ENCODE data around the gene SGCG.
"Not testable (repeated sequence)": the region's sequence is repeated elsewhere in the genome, so short reads cannot be mapped to it uniquely, and the experiment has no call there.

Gene SGCG

DNA sequence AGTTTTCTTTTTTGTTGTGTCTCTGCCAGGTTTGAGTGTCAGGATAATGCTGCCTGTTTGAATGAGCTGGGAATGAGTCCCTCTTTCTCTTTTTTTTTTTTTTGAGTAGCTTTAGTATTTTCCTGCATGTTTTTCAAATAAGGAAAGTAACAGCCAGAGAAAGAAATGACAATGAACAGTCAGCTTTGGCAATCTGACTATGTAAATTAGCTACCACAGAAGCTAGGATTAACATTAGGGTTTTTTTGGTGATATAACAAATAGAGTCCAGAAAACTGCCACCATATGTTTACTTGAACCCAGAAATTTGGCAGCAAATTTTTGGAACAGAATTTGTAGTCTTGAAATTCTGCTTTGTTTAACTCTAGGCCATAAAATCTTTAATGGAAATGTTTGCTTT, 50.5 kb downstream of the SGCG start:
- FAIRE-seq, result no peak

DNA sequence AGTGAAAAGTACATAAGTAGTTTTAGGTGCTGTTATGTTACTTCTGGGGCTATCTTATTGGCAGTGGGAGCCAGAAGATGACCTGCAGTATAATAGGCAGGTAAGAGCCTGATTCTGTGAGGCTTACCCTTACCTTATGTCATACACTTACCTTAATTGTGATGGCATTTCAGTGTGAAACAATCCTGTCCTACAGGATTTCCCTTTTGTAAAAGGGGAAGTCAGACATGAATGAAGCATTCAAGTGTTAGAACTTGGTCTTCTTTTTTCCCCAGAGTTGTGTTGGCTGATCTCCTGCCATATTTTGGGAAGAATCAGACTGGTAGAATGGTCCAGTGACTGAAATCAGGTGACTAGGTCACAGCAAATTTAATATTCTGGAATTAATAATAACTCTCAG, 55.2 kb downstream of the SGCG start:
- no peak for FAIRE-seq

DNA sequence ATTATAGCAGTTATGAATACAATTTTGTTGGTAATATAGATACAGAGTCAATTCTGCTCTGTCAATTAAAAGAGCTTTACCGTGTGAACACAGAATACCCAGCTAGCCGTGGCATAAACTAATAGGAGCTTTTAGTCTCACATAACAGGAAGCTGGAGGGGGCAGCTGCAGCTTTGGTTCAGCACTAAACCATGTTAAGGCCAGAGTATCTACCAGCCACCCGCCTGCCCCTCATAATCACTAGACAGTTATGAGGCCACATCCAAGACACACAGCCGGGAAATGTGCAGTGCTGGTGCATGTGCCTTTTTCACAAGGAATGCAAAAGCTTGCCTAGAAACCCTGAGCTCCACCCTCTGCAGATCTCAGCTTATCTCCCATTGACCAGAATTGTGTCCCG, 62.3 kb downstream of the SGCG start:
- FAIRE-seq, result no peak

DNA sequence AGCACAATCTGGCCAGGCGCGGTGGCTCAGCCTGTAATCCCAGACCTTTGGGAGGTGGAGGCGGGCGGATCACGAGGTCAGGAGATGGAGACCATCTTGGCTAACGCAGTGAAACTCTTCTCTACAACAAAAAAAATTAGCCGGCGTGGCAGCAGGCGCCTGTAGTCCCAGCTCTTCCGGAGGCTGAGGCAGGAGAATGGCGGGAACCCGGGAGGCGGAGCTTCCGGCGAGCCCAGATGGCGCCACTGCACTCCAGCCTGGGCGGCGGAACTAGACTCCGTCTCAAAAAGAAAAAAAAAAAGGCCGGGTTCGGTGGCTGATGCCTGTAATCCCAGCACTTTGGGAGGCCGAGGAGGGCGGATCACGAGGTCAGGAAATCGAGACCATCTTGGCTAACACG, 67.6 kb downstream of the SGCG start:
- not testable (repeated sequence) for FAIRE-seq

DNA sequence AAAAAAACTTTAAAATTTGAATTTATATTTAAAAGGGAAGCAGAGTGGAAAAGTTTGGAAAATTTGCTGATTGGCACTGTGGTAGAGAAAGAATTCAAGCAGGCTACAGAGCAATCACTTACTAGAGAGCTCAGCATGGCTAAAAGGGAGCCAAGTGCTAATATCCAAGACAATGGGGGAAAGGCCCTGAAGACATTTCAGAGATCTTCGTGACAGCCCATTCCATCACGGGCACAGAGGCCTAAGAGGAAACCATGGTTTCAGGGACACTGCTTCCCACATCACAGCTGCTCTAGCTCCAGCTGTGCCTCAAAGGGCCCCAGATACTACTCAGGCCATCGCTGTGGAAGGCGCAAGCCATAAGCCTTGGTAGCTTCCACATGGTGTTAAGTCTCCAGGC, 73.7 kb downstream of the SGCG start:
- FAIRE-seq, result no peak

DNA sequence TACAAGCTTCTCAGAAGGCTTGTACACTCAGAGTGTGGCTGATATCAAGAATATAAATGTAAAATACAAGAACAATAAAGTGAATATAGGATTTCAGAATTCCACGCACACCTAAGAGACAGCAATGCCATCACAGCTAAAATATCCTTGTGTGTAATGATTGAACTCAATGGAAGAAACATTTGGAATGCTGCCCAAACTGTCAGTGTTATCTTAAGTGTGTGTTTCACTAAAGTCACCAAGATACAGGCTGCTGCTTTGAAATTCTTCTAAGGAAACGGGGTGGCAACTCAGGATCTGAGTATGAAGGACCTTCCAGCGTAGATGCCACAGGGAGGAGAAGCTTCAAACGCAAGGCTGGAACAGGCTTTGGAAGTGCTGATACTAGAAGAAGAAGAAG, 86.8 kb downstream of the SGCG start:
- FAIRE-seq, result no peak

DNA sequence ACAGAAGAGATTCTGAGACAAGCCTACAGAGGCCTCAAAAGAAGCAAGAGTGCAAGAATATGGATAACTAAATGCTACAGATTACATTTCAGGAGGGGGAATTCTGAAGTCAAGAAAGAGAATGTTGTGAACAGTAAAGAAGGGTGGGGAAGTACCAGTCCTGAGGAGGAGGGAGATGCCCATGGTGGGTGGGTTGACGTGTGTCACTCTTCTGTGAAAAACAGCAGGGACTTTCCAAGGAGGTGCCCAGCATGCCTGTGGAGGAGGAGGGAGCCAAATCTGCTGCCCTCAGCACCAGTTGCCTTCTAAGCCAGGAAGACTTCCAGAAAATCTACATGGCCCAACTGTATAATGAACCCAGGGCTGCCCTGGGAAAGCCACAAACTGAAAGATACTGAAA, 87.7 kb downstream of the SGCG start:
- FAIRE-seq, result no peak

DNA sequence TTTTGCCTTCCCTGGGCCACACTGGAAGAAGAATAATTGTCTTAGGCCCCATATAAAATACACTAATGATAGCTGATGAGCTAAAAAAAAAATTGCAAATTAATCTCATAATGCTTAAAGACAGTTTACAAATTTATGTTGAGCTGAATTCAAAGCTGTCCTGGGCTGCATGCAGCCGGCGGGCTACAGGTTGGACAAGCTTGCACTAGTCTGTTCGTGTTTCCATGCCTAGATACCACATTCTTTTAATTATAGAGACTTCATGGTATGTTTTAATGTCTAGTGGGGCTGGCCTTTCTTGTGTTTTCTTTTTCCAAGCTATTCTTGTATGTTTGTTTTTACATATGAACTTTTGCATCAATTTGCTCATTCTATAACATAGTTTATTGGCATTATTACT, 90.6 kb downstream of the SGCG start:
- FAIRE-seq, result no peak

DNA sequence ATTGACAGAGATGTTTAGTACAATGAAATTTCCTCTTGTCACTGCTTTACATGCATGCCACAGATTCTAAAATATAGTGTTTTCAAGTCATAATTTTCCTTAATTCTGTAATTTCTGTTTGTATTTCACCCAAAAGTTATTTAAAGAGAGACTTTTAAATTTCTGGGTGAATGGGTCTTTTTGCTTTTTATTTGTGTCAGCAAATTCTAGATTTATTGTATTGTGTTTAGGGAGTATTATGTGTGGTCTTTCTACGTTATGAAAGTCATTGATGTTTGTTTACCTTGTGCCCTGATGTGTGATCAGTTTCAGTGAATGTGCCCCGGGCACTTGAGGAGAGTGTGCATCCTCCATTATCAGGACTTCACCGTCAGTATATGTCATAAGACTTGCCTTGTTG, 92.7 kb downstream of the SGCG start:
- no peak for FAIRE-seq

DNA sequence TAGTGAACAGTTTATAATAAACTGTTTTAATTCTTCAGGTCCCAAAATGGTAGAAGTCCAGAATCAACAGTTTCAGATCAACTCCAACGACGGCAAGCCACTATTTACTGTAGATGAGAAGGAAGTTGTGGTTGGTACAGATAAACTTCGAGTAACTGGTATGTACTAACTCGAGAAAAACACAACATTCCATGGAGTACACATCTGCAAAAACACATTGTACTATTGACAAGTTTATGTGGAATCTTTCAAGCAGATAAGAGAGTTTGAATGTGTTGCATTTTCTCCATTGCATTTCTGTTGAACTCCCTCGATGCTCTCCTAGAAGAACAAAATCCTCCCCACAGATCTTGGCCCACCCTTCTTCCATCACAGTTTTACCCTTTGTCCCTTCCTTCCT, 98.5 kb downstream of the SGCG start:
- no peak for FAIRE-seq

DNA sequence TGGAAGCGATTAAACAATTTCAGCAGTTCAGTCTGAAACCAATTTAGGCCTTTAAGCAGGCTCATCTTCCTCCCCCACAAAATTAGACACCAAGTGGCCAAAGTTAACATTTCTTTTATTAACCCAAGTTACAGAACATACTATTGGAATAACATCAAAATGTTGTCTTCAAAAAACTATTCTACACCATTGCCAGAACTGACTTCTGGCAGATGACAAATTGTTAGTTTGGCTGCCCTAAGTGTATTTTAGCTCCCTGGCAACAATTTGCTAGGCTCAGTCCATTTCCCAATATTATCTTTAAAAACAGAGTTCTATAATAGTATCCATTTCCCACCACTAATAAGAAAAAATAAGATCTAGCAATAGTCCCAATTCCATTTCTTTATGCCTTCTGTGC, 107.8 kb downstream of the SGCG start:
- no peak for FAIRE-seq

DNA sequence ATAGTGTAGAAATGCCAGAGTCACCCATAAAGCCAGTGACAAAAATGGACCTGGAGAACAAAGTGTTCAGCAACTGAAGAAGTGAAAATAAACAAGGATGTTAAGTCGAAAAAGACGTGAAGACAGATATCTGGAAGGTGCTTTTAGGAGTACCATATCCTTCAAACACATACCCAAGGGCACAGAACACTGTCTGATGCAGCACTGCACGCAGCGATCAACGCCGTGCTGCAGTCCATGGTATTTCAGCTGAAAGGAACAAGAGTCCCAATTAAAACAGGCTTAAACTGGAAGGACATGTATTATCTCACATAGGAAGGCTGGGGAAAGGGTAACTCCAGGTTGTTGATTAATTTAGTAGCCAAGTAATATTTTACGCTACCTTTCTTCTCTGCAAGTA, 108.2 kb downstream of the SGCG start:
- FAIRE-seq, result no peak

DNA sequence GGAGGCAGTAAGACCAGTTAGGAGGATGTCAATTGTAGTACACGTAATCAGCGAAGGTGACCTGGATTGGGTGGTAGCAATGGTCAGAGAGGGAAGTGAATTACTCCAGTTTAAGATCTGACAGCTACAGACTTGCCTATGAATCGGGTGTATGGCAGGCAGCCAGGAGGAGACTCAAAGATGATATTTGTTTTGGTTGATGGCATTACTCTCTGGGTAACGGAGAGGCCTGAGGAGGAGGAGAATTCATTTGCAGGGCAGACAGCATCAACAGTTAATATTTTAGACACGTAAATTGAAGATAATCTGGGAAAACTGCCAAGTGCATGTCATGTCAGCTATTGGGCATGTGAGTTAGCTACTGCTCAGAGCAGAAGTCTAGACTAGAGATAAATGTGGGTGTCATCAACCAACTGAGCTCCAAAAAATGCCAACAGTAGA, 109.2 kb downstream of the SGCG start:
- no peak for FAIRE-seq

DNA sequence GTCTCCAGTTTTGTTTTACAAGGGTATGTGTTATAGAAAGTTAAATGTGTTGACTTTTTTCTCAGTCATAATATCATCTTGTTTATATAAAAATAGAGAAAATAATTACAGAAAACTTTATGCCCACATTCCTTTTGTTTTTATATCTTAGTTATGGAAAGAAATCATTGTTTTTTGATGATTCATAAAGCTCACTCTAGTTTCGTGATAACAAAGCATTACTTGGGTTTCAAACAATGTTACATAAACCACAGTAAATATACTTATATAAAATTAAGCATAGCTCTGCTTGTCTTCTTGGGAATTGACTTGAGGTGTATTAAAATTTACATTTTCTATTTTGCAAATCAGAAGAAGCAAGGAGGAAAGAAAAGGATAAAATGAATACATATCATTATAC, 111.8 kb downstream of the SGCG start:
- no peak for FAIRE-seq

DNA sequence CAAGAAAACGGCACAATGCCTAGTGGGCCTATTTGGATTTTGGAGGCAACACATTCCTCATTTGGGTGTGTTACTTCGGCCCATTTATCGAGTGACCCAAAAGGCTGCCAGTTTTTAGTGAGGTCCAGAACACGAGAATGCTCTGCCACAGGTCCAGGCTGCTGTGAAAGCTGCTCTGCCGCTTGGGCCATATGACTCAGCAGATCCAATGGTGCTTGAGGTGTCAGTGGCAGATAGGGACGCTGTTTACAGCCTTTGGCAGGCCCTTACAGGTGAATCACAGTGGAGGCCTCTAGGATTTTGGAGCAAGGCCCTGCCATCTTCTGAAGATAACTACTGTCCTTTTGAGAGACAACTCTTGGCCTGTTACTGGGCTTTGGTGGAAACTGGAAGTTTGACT, 134.1 kb downstream of the SGCG start:
- not testable (repeated sequence) for FAIRE-seq

DNA sequence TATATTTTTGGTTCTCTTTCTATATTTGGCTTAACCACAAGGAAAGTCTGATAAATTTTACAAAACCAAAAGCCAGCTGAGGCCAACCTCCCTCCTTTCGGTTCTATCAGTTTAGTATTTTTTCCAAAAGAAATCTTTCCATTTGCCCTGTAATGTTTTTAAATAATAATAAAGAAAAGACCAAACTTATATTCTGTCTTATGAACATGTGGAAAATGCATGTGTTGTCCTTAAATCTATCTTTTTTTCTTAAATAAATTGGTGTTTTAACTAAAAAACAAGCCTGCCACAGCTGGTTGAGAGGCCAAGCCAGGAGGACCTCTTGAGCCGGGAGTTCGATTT, 139.1 kb downstream of the SGCG start:
- no peak for FAIRE-seq

DNA sequence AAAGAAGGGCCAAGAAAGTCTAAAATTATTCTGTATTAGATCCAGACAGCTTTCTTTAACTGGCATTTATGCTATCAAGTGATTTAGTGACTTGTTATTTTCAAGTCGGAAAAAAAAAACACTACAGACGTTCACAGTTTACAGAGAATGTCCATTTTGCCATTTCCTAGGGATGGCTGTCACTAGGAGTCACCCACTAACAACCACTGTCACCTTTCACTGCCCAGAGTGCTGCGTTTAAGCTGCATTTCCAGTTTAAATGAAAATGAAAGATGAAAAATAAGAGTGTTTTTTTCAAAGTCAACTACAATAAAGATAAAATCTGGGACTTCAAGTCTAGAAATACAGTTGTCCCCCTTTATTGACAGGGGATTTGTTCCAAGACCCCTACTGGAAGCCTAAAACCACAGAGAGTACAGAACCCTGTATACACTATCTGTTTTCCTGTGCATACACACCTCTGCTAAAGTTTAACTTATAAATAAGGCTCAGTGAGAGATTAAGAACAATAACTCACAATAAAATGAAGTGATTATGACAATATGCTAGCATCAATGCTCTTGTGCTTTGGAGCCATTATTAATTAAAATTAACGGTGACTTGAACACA, 140.3 kb downstream of the SGCG start:
- no peak for FAIRE-seq

DNA sequence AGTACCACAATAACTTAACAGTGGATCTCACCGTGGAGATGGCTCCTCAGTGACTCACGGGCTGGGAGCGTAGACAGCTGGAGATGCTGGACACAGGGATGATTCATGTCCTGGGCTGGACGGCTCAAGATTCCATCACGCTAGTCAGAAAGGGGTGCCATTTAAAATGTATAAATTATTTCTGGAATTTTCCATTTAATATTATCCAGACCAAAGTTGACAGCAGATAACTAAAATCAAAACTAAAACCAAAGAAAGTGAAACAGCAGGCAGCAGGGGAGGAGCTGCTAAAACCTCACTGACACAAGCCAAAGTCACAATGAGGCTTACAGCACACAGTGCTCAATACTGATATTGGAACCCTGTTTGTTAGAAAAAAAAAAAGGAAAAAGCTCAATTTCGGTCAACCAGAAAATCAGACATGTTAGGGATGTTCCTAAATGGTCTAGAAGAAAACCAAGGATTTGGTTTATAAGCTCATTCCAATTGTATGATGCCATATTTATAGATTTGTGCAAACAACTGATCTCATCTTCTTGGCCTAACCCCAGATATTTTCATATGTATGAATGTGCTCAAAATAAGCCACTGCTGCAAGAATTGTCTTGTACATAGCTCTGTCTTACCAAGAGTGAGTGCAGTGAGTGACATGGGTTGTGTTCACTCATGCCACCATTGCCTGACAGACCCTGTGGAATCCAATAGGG, 140.9 kb downstream of the SGCG start:
- no peak for FAIRE-seq

DNA sequence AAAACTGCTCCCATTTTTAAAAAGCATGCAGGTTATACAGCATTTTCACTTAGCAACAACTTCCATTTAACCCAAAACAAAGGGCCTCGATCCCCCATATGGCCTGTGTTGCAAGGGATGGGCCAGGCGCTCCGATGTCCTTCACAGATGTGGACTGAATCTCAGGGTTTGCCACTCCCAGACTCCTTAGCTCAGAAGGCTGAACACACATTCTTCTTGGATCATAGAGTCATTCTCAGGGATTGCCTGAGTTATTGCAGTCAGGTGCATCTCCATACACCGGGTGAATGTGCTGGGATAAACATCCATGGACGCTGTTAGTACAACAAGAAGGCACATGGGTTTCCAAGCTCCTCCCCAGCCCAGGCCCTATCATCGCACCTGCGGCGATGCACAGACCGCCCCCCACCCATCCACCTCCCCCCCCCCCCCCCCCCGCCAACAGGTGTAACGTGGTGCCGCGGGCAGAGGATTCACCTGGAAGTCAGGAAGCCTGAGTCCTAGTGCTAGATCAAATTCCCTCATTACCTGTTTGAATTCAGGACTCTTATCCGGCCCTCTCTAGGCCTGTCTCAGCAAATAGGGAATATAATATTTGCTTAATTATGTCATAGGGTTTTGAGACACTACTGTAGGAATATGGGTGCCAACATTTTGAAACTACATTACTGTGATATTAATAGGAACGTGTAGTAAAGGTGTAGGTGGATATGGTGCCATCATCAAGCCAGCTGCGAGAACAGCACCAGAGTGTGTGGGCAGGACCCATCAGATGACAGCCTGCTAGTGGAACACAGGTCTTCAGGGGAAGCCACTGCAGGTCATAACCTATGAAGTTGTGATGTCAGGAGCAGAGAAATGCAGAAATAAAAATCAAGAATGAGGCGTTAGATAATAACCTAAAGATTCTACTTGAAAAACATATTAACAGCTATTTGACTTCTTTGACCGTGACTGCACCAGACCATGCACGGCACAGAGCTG, 141.9 kb downstream of the SGCG start:
- FAIRE-seq, result no peak

DNA sequence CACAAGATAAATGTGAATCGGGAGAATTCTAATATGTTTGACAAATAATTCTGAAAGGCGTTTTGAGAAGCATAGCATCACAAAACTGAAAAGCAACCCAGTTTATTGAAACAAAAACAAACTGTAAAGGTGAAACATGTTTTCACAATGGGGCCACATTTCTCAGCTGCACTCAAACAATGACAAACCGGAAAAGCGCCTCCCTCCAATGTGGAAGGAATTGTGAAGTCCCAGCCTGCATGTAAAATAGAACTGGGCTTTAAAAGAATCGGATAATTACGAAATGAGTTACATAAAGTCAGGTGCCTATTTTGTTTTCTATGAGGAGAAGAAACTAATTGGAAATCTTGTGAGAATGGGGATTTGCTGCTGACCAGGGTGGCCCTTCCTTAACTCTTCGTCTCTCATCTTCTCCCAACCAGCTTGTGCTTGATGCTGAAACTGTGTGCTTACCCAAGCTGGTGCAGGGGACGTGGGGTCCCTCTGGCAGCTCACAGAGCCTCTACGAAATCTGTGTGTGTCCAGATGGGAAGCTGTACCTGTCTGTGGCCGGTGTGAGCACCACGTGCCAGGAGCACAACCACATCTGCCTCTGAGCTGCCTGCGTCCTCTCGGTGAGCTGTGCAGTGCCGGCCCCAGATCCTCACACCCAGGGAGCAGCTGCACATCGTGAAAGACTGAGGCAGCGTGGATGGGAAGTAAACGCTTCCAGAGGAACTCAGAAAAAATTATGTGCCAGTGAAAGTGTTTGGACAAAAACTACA, 143.3 kb downstream of the SGCG start:
- FAIRE-seq, result no peak

DNA sequence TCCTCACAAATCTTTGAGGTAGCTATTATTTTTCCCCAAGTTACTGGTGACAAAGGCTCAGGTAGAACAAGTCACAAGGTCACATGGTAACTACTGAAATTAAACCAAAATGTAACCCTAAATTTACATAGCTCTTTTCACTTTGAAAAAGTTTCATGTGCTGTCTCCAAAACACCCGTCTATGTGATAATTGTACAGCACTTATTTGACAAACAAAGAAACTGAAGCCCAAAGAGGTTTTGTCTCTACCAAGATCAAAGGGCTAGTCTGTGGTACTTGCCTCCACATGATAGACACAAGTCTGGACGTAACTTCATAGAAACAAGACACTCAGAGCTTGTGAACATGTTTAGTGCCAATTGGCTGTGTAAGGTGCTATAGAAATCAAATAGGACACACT, 144.4 kb downstream of the SGCG start:
- FAIRE-seq, result no peak

DNA sequence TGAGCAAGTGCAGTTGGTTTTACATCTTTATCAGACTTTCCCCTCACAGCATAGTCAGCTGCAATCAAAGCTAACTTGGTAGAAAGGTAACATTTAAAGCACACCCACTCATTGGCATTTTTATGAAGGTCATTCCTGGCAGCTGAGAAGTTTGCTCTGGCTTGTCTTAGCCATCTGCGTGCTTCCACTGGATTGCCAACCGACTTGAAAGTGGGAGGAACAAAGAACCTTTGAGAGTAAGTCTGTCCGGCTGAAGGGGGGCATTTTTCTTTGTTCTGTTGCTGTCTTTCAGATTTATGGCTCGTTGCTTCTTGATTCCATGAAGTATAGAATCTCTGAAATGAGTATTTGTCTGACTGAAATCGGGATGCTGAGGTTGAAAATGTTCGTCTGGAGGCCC, 149.6 kb downstream of the SGCG start:
- no peak for FAIRE-seq

DNA sequence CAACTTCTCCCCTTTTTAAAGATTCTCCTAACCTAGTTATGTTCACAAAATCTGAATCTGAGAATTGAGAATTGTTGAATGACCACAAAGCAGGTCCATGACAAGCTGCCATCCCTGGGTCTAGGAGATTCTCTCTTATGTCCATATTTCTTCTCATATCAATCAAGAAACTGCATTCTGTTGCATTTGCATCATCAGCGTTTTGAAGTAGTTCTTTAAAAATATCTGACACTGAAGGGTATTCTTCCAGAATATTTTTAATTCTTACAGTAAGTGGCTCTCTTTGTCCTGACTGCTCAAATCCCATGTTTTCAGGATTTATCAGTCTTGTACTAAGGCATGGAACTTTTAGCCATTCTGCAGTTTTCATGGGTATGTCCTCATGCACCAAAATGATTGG, 158.4 kb downstream of the SGCG start:
- no peak for FAIRE-seq

Measured in colon (tissue), 2 donors.